GM19099 (cell line): ENCODE data around the gene MAG.

ENCODE experiments used
- POLR2A ChIP-seq: IDR thresholded peaks from 3 replicates; pipeline ENCODE4 v1.6.1; 2011; ENCODE audit warnings: low read depth; ENCODE audit not compliant: insufficient read length; ENCODE audit errors: extremely low read depth

MAG gene

DNA sequence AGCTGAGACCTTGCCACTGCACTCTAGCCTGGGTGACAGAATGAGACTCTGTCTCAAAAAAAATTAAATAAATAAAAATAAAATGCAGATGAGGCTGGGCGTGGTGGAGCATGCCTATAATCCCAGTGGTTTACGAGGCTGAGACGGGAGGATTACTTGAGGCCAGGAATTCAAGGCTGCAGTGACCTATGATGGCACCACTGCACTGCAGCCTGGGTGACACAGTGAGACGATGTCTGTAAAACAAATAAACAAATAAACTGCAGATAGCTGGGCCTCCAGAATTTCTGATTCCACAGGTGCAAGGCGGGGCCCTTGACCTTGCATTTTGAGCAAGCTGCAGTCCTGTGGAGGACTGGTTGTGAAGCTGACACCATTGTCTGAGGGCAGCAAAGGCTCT is 3.1 kb upstream of the MAG start:
- TF ChIP-seq POLR2A = no peak

DNA sequence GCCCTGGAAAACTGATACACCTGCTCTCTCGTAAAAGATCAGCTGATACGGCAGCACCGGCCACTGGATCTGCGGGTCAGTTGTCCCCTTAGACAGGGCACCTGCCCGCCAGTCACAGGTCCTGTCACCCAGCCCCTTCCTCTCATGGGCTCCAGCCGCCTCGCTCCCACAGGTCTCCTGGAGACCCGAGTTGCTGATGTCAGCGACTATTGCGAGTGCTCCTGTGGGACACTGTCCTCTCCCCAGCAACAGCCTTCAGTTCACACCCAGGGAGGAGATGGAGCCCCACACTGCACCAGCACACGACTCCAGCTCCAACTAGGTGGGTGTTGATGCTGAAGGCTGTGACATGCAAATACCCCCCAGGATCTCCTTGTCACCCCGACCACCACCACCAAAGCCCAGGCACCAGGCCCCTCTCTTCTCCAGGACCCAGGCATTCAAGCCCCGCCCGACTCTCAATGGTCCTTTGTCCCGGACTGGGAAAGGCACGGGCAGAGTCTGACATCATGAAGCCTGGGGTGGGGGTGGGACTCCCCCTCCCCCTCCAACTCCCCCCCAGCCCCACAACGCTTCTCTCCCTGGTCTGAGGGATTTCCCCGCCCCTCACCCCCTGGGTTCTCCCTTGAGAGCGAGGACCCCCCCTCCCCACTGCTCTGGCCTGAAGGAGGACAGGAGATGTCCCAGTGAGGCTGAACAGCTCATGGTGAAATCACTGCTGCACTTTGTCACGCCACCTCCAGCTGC is 1.4 kb upstream of the MAG start:
- no peak for TF ChIP-seq POLR2A

DNA sequence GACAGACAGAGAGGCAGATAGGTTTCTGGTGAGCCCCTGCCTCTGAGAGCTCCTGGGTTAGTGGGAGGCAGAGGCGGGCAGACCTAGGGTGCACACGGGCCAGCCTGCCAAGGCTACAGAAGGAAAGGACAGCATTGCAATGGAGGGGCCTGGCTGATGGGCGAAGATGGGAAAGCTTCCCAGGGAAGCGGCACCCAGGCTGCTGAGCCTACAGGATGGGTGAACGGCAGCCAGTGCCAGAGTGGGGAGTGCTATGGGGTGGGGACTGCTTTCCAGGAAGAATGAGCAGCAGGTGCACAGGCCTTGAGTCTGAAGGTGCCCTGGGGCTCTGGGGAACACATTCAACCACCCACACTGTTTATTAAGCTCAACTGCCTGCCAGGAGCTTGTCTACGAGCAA is 702 bp upstream of the MAG start:
- TF ChIP-seq POLR2A = no peak

DNA sequence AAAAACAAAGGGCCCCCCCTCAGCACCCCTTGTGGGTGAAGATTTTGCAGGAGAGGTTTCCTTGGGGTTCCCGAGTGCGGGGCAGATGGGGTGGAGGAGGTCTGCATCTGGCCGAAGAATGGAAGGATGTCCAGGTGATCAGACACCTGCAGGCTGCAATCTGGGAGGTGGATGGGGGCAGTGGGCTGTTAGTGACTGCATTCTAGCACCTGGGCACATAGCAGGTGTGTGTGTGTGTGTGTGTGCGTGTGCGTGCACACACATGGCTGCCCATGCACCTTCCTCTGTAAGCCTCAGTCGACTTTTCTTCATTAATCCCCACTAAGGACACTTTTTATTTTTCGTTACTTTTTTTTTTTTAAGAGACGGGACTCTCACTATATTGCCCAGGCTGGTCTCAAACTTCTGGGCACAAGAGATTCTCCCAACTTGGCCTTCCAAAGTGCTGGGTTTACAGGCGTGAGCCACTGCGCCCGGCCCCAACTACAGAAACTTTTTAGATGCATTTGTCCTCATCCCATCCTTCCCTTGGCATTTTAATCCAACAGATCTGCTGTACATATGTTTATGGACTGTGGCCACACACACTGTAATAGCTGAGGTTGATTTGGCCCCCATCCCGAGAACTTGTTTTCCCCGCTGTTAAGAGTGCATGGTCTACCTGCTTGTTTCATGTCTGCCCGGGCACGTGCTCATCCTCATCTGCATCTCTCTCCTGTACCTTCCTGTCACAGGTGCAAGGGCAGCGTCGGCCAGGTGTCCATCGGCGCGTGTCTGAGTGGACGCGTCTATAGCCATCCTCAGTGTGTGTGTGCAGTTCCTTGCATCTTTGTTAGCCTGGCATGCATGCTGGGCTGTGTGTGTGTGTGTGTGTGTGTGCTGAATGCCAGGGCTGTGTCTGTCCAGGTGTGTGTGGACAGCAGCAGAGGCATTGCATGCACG is 731 bp downstream of the MAG start:
- TF ChIP-seq POLR2A = no peak

DNA sequence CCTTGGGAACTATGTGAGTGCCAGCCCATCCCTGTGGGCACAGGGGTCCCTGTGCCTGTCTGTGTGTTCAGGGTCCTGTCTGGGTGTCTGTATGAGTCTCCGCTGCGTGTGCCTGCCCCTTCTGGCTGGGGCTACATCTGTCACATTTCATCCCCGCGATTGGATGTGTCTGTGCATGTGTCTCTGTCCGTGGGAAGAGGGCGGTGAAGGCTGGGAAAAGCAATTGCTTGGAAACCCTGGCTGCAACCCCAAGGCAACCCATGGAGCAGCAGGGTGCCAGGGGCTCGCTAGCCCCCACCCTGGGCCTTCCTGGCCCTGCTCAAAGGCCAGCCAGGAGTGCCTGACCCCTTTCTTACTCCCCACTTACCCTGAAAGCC is 1.4 kb downstream of the MAG start:
- TF ChIP-seq POLR2A = no peak

DNA sequence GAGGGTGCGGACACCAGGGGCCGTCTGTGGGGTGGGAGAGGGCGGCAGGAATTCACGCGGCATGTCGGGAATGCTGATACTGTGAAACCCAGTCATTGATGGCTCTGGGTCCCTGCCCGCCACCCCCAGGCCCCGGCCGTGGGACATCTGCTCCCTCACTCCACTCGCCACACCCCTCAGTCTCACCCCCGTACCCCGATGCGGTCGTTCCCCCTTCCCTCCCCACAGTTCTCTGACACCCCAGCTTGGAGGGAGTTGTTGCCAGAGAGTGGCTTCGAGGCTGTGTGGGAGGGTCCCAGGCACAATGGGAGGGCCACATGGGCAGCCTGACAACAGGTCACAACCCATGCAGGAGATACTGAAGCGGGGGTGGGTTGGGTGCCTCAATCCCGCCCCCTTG is 1.8 kb downstream of the MAG start:
- no peak for TF ChIP-seq POLR2A

DNA sequence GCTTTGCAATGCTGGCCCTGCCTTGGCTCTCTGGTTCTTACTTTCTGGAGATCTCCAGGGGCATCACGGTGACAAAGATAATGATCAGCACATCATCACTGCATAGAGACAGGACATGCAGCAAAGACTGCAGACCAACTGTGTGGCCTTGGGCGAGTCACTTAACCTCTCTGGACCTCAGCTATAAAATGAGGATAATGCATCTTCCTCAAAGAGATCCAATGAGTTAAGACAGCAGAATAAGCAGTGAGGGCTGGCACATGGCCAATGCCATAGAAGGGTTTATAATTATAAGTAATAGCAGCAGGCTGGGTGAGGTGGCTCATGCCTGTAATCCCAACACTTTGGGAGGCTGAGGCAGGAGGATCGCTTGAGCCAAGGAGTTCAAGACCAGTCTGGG is 2.4 kb downstream of the MAG start:
- TF ChIP-seq POLR2A = no peak

DNA sequence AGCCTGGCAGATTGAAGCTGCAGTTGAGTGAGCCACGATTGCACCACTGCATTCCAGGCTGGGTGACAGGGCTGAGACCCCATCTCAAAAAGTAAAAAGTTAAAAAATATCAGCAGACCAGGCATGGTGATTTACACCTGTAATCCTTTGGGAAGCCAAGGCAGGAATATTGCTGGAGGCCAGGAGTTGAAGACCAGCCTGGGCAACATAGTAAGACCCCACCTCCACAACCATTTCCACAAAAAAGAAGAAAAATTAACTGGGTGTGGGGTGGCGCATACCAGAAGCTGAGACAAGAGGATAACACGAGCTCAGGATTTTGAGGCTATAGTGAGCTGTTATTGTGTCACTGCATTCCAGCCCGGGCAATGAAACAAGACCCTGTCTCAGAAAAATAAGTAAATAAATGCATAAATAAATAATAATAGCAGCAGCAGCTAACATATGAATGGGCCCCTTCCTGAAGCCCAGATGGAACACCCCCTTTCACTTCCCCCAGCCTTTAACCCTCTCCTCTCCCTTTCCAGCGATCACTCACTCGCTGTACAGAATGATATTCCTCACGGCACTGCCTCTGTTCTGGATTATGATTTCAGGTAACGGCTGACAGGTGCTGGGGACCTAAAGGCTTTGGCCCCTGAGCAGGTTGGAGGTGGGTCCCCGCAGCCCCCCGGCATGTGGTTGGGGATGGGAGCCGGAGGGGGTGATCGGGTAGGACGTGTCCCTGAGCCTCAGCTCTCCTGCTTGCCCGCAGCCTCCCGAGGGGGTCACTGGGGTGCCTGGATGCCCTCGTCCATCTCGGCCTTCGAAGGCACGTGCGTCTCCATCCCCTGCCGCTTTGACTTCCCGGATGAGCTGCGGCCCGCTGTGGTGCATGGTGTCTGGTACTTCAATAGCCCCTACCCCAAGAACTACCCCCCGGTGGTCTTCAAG is 3.2 kb downstream of the MAG start:
- no peak for TF ChIP-seq POLR2A

DNA sequence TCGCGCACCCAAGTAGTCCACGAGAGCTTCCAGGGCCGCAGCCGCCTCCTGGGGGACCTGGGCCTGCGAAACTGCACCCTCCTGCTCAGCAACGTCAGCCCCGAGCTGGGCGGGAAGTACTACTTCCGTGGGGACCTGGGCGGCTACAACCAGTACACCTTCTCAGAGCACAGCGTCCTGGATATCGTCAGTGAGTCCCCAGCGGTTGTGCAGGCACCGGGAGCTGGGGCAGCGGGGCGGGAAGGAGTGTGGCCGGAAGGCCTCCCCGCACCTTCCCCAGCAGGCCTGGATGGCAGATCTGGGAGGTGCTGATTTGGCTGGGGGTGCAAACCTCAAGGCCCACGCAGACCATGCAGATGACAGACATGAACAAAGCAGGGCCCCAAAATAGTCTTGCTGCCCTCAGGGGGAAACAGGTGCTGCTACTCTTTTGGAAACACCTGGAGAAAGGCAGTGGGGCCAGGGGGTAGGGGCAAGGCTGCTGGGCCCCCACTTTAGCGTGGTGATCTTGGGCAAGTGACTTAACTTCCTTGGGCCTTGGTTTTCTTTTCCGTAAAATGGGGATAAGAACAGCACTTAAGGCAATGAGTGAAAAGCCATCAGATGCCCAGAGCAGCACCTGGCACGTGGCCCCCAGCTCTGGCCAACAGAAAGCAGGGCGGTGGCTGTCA is 4.0 kb downstream of the MAG start:
- no peak for TF ChIP-seq POLR2A

DNA sequence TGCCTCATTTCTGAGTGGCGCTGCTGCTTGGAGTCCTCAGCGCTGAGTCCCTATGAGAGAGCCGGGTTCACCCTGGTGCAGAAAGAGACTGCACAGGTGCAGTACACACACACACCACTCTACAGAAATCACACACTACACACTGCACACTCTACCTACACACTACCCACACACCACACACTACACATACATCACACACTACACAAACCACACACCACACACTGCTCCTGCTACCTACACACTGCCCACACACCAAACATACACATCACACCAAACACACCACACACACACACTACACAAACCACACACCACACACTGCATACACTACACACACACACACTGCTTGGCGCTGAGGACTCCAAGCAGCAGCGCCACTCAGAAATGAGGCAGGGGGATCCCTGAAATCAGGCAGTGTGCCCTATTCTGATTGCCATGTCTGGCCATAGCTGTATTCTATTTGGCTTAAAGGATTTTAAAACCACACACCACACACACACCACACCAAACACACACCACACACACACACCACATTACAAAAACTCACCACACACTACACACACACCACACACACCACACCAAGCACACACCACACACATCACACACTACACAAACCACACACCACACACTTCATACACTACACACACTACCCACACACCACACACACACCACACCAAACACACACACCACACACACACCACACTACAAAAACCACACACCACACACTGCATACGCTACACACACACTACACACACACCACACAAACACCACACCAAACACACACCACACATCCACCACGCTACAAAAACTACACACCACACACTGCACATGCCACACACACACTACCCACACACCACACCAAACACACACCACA is 4.9 kb downstream of the MAG start:
- TF ChIP-seq POLR2A = no peak

DNA sequence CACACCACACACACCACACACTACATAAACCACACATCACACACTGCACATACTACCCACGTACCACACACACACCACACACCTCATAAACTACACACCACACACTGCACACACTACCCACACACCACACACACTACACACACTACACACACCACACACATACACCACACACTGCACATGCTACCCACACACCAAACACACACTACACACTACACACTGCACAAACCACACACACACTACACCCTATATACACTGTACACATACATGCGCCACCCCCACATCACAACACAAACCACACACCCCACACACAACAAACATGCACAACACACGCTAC is 5.5 kb downstream of the MAG start:
- TF ChIP-seq POLR2A = no peak

DNA sequence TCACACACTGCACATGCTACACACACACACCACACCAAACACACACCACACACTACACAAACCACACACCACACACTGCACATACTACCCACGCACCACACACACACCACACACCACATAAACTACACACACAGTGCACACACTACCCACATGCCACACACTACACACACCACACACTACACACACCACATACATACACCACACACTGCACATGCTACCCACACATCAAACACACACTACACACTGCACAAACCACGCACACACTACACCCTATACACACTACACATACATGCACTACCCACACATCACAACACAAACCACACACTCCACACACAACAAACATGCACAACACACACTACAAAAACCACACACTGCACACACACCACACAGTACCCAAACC is 6.0 kb downstream of the MAG start:
- TF ChIP-seq POLR2A = no peak

DNA sequence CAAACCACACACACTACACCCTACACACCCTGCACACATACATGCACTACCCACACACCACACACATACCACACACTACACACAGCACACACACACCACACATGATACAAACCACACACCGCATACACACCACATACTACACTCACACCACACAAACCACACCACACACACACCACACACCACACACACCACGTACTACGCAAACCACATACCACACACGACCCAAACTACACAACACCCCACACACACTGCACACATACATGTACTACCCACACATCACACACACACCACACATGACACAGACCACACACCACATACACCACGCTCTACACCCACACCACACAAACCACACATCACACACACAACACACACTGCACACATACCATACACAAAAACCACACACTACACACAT is 6.6 kb downstream of the MAG start:
- no peak for TF ChIP-seq POLR2A

DNA sequence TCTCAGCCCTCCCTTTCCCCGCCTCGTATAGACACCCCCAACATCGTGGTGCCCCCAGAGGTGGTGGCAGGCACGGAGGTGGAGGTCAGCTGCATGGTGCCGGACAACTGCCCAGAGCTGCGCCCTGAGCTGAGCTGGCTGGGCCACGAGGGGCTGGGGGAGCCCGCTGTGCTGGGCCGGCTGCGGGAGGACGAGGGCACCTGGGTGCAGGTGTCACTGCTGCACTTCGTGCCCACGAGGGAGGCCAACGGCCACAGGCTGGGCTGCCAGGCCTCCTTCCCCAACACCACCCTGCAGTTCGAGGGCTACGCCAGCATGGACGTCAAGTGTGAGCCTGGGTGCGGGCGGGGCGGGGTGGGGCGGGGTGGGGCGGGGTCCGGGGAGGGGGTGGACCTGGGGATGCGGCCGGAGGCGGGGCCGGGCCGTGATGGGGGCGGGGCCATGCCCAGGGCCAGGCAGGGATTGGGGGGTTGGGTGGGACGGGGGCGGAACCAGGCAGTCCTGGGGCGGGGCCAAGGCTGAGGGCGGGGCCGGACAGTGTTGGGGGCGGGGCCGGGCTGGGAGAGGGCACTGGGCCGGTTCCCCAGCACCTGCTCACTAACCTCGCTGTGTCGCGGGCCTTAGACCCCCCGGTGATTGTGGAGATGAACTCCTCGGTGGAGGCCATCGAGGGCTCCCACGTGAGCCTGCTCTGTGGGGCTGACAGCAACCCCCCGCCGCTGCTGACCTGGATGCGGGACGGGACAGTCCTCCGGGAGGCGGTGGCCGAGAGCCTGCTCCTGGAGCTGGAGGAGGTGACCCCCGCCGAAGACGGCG is 7.8 kb downstream of the MAG start:
- TF ChIP-seq POLR2A = no peak

DNA sequence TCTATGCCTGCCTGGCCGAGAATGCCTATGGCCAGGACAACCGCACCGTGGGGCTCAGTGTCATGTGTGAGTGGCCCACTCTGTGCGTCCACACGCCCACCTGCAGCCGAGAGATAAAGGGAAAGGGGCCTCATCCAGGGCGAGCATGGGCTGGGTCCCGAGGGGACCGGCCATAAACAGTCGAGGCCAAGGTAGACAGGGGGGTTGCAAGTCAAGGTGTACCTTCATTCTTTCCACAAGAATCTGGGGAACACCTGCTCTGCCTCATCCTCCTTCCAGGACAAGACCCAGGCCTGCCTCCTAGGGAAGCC is 8.3 kb downstream of the MAG start:
- no peak for TF ChIP-seq POLR2A
